Stomach (tissue), 19 donors: ENCODE data around the gene H2AZ1. TPM values are rescaled to one million over a fixed set of nuclear protein-coding genes. Genes with fewer than 3 reads are reported as not detected.

Source experiments
- DNase-seq, 2 donors: peaks; one replicate each; pipeline versions ENCODE4 v3.0.0 to v3.0.0-alpha.2; 2013 to 2019
- H3K27ac ChIP-seq, 5 donors: fragments of 200-600 bp in 4 of 5; sonication (generic) in 4 of 5; one replicate each; pipeline ENCODE4 v1.5.1; 2013 to 2019; ENCODE audit warnings: mild to moderate bottlenecking in 1 of 5, moderate library complexity in 1 of 5
- H3K27me3 ChIP-seq, 3 donors: fragments of 200-600 bp; sonication (generic); one replicate each; pipeline ENCODE4 v1.5.1; 2017 to 2019; ENCODE audit warnings: mixed run types in 1 of 3
- H3K36me3 ChIP-seq, 4 donors: fragments of 200-600 bp; sonication (generic); 1 replicate in 3 of 4; 2 replicates in 1 of 4; pipeline ENCODE4 v1.5.1; 2016 to 2019
- H3K4me1 ChIP-seq, 4 donors: fragments of 200-600 bp; sonication (generic); one replicate each; pipeline ENCODE4 v1.5.1; 2016 to 2019
- H3K4me3 ChIP-seq, 4 donors: fragments of 200-600 bp; sonication (generic) in 3 of 4; one replicate each; pipeline ENCODE4 v1.5.1; 2016 to 2019; ENCODE audit warnings: mild to moderate bottlenecking in 1 of 4
- H3K9me3 ChIP-seq, 4 donors: fragments of 200-600 bp; sonication (generic); one replicate each; pipeline ENCODE4 v1.5.1; 2016 to 2019
- CTCF ChIP-seq, 7 experiments: fragments of 450-650 bp in 4 of 7; fragments of 200-600 bp in 3 of 7; sonication (generic) in 3 of 7; IDR thresholded peaks; one replicate each; pipeline ENCODE4 v1.5.1; 2016 to 2019; ENCODE audit warnings: antibody characterized with exemption in 7 of 7, control low read depth in 2 of 7, mild to moderate bottlenecking in 1 of 7
- EP300 ChIP-seq: sonication (generic); formaldehyde crosslinking; IDR thresholded peaks from one replicate; pipeline ENCODE4 v1.6.1; 2017; ENCODE audit warnings: antibody characterized with exemption
- POLR2A ChIP-seq, 4 donors: fragments of 450-650 bp; IDR thresholded peaks; one replicate each; pipeline ENCODE4 v1.6.1; 2016; ENCODE audit warnings: antibody characterized with exemption in 4 of 4, control low read depth in 2 of 4, mild to moderate bottlenecking in 1 of 4, moderate library complexity in 1 of 4
- POLR2AphosphoS5 ChIP-seq, 3 donors: sonication (generic); formaldehyde crosslinking; IDR thresholded peaks; one replicate each; pipeline ENCODE4 v1.6.1; 2016; ENCODE audit warnings: antibody characterized with exemption in 3 of 3
- WGBS, 5 donors: extraction: QIAGEN DNeasy Blood & Tissue Kit in 3 of 5; methylation state at CpG; one replicate each; pipeline versions ENCODE4 v1.1.5 to v1.1.7; 2013 to 2018; 5-methylcytosine and 5-hydroxymethylcytosine counted together
- intact Hi-C: fragments of 100-400 bp; cut with DNase I; formaldehyde crosslinking; loops from one replicate; pipeline ENCODE4 v1.15.1; 2023; ENCODE audit warnings: low total_unique reads
- long read RNA-seq, 10 donors: transcript quantifications; one replicate each; lab custom pipeline, GENCODE V29; 2026
- polyA plus RNA-seq, 3 donors: library from polyadenylated mRNA; stranded (reverse); fragments of 200-250 nt; gene quantifications; one replicate each; pipeline ENCODE4 v1.2.3, GENCODE V29; 2013
- total RNA-seq, 5 donors: library from RNA; depleted of rRNA; stranded (reverse); fragments of >200 nt; gene quantifications; one replicate each; pipeline versions ENCODE4 v1.1.0 to v1.2.3, GENCODE V29; 2014 to 2016
- donor health status: healthy with polysubstance abuse.
- donor health status: Bipolar disorder and iron deficiency.
- donor health status: healthy.

Gene H2AZ1
- total RNA-seq, result 100 to 1,000 TPM in 3 of 5 donors, 10 to 100 TPM in 2; 51.6 to 351 (median 145) TPM
- 100 to 1,000 TPM; 163 to 289 (median 222) TPM for polyA plus RNA-seq
- long read RNA-seq, donor 1, transcript H2AFZ-201 (5 exons, 979 nt), result major isoform, 60 of 71 reads
- long read RNA-seq, donor 1, partial matches to known transcripts, result 8 of 71 reads
- long read RNA-seq, donor 1, other reads (novel, unspliced or antisense), result 0 of 71 reads
- long read RNA-seq, donor 2, transcript H2AFZ-201 (5 exons, 979 nt), result major isoform, 110 of 123 reads
- long read RNA-seq, donor 2, partial matches to known transcripts, result 0 of 123 reads
- long read RNA-seq, donor 2, other reads (novel, unspliced or antisense), result 12 of 123 reads
- long read RNA-seq, donor 3, transcript H2AFZ-201 (5 exons, 979 nt), result major isoform, 97 of 104 reads
- long read RNA-seq, donor 3, partial matches to known transcripts, result 0 of 104 reads
- long read RNA-seq, donor 3, other reads (novel, unspliced or antisense), result 5 of 104 reads
- long read RNA-seq, donor 4, transcript H2AFZ-201 (5 exons, 979 nt), result major isoform, 9 of 9 reads
- long read RNA-seq, donor 4, partial matches to known transcripts, result 0 of 9 reads
- long read RNA-seq, donor 4, other reads (novel, unspliced or antisense), result 0 of 9 reads
- long read RNA-seq, donor 5, transcript H2AFZ-201 (5 exons, 979 nt), result major isoform, 173 of 190 reads
- long read RNA-seq, donor 5, transcript H2AFZ-203 (4 exons, 1,254 nt), result minor isoform, 11 of 190 reads
- long read RNA-seq, donor 5, partial matches to known transcripts, result 0 of 190 reads
- long read RNA-seq, donor 5, other reads (novel, unspliced or antisense), result 5 of 190 reads
- long read RNA-seq, donor 6, transcript H2AFZ-201 (5 exons, 979 nt), result major isoform, 235 of 273 reads
- long read RNA-seq, donor 6, transcript H2AFZ-203 (4 exons, 1,254 nt), result minor isoform, 12 of 273 reads
- long read RNA-seq, donor 6, partial matches to known transcripts, result 0 of 273 reads
- long read RNA-seq, donor 6, other reads (novel, unspliced or antisense), result 24 of 273 reads
- long read RNA-seq, donor 7, transcript H2AFZ-201 (5 exons, 979 nt), result major isoform, 178 of 229 reads
- long read RNA-seq, donor 7, transcript H2AFZ-203 (4 exons, 1,254 nt), result minor isoform, 5 of 229 reads
- long read RNA-seq, donor 7, partial matches to known transcripts, result 29 of 229 reads
- long read RNA-seq, donor 7, other reads (novel, unspliced or antisense), result 14 of 229 reads
- long read RNA-seq, donor 8, transcript H2AFZ-201 (5 exons, 979 nt), result major isoform, 131 of 150 reads
- long read RNA-seq, donor 8, partial matches to known transcripts, result 16 of 150 reads
- long read RNA-seq, donor 8, other reads (novel, unspliced or antisense), result 0 of 150 reads
- long read RNA-seq, donor 9, transcript H2AFZ-203 (4 exons, 1,254 nt), result minor isoform, 7 of 175 reads
- long read RNA-seq, donor 9, transcript H2AFZ-201 (5 exons, 979 nt), result major isoform, 136 of 175 reads
- long read RNA-seq, donor 9, partial matches to known transcripts, result 11 of 175 reads
- long read RNA-seq, donor 9, other reads (novel, unspliced or antisense), result 19 of 175 reads
- long read RNA-seq, donor 10, transcript H2AFZ-201 (5 exons, 979 nt), result major isoform, 79 of 83 reads
- long read RNA-seq, donor 10, partial matches to known transcripts, result 0 of 83 reads
- long read RNA-seq, donor 10, other reads (novel, unspliced or antisense), result 0 of 83 reads

GRCh38 chr4:99949999-99950912, at the start of gene H2AZ1:
Gene H2AZ1 (minus strand): TSS chr4:99950275. CDS start chr4:99950170, 105 bp downstream.
- peak within 1 kb of the TSS; percentile 73 to 94 (median 80) for H3K4me3 ChIP-seq
- no peaks in the 10 kb centered on the region for H3K9me3 ChIP-seq
- DNase-seq, result peak; percentile 99
- intact Hi-C loops, result loop anchor here (10.0 kb wide), 2 partner anchors 55 to 385 kb away; partner anchors contain the start of genes LAMTOR3 and TRMT10A
- 0 to 1% (median 0%) methylated on average over 58 to 76 of the region's 76 CpGs for WGBS, 5 donors
- TF ChIP-seq EP300, result no peak
- peak; percentile 85 to 100 (median 98) for TF ChIP-seq POLR2AphosphoS5 (IDR thresholded peaks at IDR 0.05)
- peak in 2 of 4 donors; percentile 89 to 92 for TF ChIP-seq POLR2A (IDR thresholded peaks at IDR 0.05)
- no peaks in the 10 kb centered on the region for H3K27me3 ChIP-seq
- H3K4me1 ChIP-seq, result peaks cover 20 to 37% (median 35%) of the 10 kb centered on the region in 4 donors
- peaks cover 0 to 8% (median 4%) of the 10 kb centered on the region in 4 donors for H3K36me3 ChIP-seq
- peak within 1 kb of the TSS; percentile 96 to 99 (median 97) for H3K27ac ChIP-seq

GRCh38 chr4:99998062-99998867, 48.2 kb upstream of the H2AZ1 start:
- Histone ChIP-seq H3K9me3 (no peaks in the 10 kb centered on the region), H3K27me3 (no peaks in the 10 kb centered on the region), H3K36me3 (no peaks in the 10 kb centered on the region), H3K4me3 (no peak overlapping the region), H3K4me1 (no peaks in the 10 kb centered on the region), H3K27ac (no peak overlapping the region)
- intact Hi-C loops, result no loop called here
- TF ChIP-seq EP300 (no peak), POLR2AphosphoS5 (IDR thresholded peaks at IDR 0.05) (no peak), POLR2A (IDR thresholded peaks at IDR 0.05) (no peak), CTCF (IDR thresholded peaks at IDR 0.05) (no peak)
- WGBS, 5 donors, result 48 to 63% (median 56%) methylated on average over 2 of the region's 2 CpGs
- peak in 1 of 2 donors; percentile 38 for DNase-seq

GRCh38 chr4:99991741-99992140, 41.7 kb upstream of the H2AZ1 start:
- Histone ChIP-seq H3K9me3 (no peaks in the 10 kb centered on the region), H3K36me3 (no peaks in the 10 kb centered on the region), H3K4me1 (no peaks in the 10 kb centered on the region), H3K27me3 (no peaks in the 10 kb centered on the region), H3K4me3 (no peak overlapping the region), H3K27ac (no peak overlapping the region)
- no peak for TF ChIP-seq EP300
- no peak for TF ChIP-seq CTCF (IDR thresholded peaks at IDR 0.05)
- TF ChIP-seq POLR2AphosphoS5 (IDR thresholded peaks at IDR 0.05), result no peak
- TF ChIP-seq POLR2A (IDR thresholded peaks at IDR 0.05), result no peak
- WGBS, 5 donors, result 15 to 31% (median 24%) methylated on average over 3 of the region's 3 CpGs
- no peak for DNase-seq
- intact Hi-C loops, result no loop called here
